ENCODE measurements around the gene CAMK2D.

CAMK2D gene

GRCh38 chr4:113556382-113557134, 205.0 kb downstream of the CAMK2D start:
- no peak overlapping the region for H3K4me3 Mint-ChIP-seq
- no peaks in the 10 kb centered on the region for H3K27me3 Mint-ChIP-seq
- ATAC-seq, result no peak
- peaks cover 19% of the 10 kb centered on the region for H3K36me3 Mint-ChIP-seq
- H3K9me3 Mint-ChIP-seq, result no peaks in the 10 kb centered on the region
- peaks cover 17% of the 10 kb centered on the region for H3K4me1 Mint-ChIP-seq
- no peak overlapping the region for H3K27ac Mint-ChIP-seq

DNA sequence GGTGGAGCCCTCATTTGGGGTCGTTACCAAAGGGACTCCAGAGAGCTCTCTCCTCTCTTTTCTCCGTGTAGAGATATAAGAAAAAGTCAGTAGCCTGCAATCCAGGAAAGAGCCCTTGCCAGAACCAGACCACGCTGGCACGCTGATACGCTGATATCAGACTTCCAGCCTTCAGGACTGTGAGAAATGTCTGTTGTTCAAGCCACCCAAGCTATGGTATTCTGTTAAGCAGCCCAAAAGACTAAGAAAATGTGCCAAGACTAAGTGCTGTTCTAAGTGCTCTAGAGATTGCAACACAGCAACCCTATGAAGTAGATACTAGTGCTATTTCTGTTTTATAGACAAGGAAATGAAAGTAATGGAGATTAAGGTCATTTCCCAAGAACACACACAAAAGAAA, 205.7 kb downstream of the CAMK2D start:
- peaks cover 15% of the 10 kb centered on the region for H3K4me1 Mint-ChIP-seq
- H3K27ac Mint-ChIP-seq, result no peak overlapping the region
- no peaks in the 10 kb centered on the region for H3K9me3 Mint-ChIP-seq
- peaks cover 19% of the 10 kb centered on the region for H3K36me3 Mint-ChIP-seq
- no peak overlapping the region for H3K4me3 Mint-ChIP-seq
- no peak for ATAC-seq
- no peaks in the 10 kb centered on the region for H3K27me3 Mint-ChIP-seq

- Mint-ChIP-seq H3K9me3 (no peaks in the 10 kb centered on the region), H3K27ac (no peak overlapping the region), H3K27me3 (no peaks in the 10 kb centered on the region), H3K4me1 (peaks cover 12% of the 10 kb centered on the region), H3K4me3 (no peak overlapping the region), H3K36me3 (peaks cover 19% of the 10 kb centered on the region)
- ATAC-seq, result no peak
These were observed 208.5 kb downstream of the CAMK2D start for GRCh38 chr4:113553082-113553481.

GRCh38 chr4:113550510-113550909, 211.0 kb downstream of the CAMK2D start:
- Mint-ChIP-seq H3K9me3 (no peaks in the 10 kb centered on the region), H3K27ac (no peak overlapping the region), H3K27me3 (no peaks in the 10 kb centered on the region), H3K36me3 (peaks cover 13% of the 10 kb centered on the region), H3K4me1 (peaks cover 6% of the 10 kb centered on the region), H3K4me3 (no peak overlapping the region)
- ATAC-seq, result no peak

GRCh38 chr4:113548303-113548702, 213.2 kb downstream of the CAMK2D start:
- H3K27ac Mint-ChIP-seq, result no peak overlapping the region
- no peak for ATAC-seq
- no peaks in the 10 kb centered on the region for H3K9me3 Mint-ChIP-seq
- H3K27me3 Mint-ChIP-seq, result no peaks in the 10 kb centered on the region
- peaks cover 6% of the 10 kb centered on the region for H3K4me1 Mint-ChIP-seq
- no peak overlapping the region for H3K4me3 Mint-ChIP-seq
- H3K36me3 Mint-ChIP-seq, result peaks cover 13% of the 10 kb centered on the region

DNA sequence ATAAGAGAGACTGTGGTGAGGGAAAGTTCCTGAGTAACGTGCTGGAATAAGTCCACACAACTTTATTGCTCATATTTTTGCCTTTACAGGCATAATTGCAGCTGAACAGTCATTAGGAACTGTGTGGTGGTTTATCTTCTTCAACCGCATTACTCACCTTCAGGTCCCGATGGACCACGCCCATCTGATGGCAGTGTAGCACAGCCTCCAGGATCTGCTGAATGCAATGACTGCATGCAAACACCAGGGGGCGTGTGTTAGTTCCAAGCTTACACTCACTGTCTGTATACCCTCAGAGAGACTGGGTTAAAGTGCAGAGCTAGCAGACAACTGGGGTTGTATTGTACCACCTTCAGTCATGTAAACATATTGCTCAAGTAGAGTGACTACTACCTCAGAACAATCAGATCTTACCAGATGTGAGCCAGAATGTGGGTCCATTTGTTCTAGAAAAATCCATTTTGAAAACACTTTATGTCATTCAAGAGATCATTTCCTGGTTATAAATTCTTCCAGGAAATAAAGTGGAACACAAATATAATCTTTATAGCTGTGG, 214.0 kb downstream of the CAMK2D start:
- peaks cover 6% of the 10 kb centered on the region for H3K4me1 Mint-ChIP-seq
- H3K36me3 Mint-ChIP-seq, result peaks cover 17% of the 10 kb centered on the region
- H3K27me3 Mint-ChIP-seq, result no peaks in the 10 kb centered on the region
- H3K9me3 Mint-ChIP-seq, result no peaks in the 10 kb centered on the region
- no peak overlapping the region for H3K27ac Mint-ChIP-seq
- no peak overlapping the region for H3K4me3 Mint-ChIP-seq
- ATAC-seq, result peak; percentile 99

GRCh38 chr4:113541933-113542332, 219.6 kb downstream of the CAMK2D start:
- no peak overlapping the region for H3K27ac Mint-ChIP-seq
- H3K36me3 Mint-ChIP-seq, result peaks cover 17% of the 10 kb centered on the region
- H3K4me3 Mint-ChIP-seq, result no peak overlapping the region
- no peaks in the 10 kb centered on the region for H3K27me3 Mint-ChIP-seq
- no peaks in the 10 kb centered on the region for H3K4me1 Mint-ChIP-seq
- no peaks in the 10 kb centered on the region for H3K9me3 Mint-ChIP-seq
- no peak for ATAC-seq

DNA sequence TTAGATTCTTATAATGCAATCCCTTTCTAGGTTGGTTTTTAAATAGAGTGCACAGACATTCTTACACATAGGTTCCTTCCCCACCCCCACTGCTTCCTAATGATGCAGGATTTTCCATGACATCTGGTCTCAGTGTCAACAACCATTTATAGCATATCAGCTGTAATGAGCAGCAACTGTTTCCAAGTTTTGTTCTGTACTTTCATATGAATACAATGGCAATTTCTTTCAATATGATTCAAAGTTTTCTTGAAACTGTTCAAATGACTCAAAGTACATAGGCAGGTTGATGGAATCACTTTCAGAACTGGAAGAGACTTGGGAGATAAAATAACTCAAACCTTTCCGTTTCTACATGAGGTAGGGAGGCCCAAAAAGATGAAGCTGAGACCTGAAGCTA, 220.7 kb downstream of the CAMK2D start:
- no peak overlapping the region for H3K27ac Mint-ChIP-seq
- ATAC-seq, result no peak
- H3K4me1 Mint-ChIP-seq, result no peaks in the 10 kb centered on the region
- H3K36me3 Mint-ChIP-seq, result peaks cover 23% of the 10 kb centered on the region
- H3K9me3 Mint-ChIP-seq, result no peaks in the 10 kb centered on the region
- no peak overlapping the region for H3K4me3 Mint-ChIP-seq
- H3K27me3 Mint-ChIP-seq, result no peaks in the 10 kb centered on the region

GRCh38 chr4:113539408-113539807, 222.1 kb downstream of the CAMK2D start:
- Mint-ChIP-seq H3K4me3 (no peak overlapping the region), H3K4me1 (no peaks in the 10 kb centered on the region), H3K36me3 (peaks cover 32% of the 10 kb centered on the region), H3K27ac (no peak overlapping the region), H3K27me3 (no peaks in the 10 kb centered on the region), H3K9me3 (no peaks in the 10 kb centered on the region)
- ATAC-seq, result no peak

- Mint-ChIP-seq H3K9me3 (no peaks in the 10 kb centered on the region), H3K27ac (no peak overlapping the region), H3K36me3 (peaks cover 36% of the 10 kb centered on the region), H3K4me3 (no peak overlapping the region), H3K27me3 (no peaks in the 10 kb centered on the region), H3K4me1 (no peaks in the 10 kb centered on the region)
- no peak for ATAC-seq
These were observed 223.9 kb downstream of the CAMK2D start for GRCh38 chr4:113537628-113538027.

DNA sequence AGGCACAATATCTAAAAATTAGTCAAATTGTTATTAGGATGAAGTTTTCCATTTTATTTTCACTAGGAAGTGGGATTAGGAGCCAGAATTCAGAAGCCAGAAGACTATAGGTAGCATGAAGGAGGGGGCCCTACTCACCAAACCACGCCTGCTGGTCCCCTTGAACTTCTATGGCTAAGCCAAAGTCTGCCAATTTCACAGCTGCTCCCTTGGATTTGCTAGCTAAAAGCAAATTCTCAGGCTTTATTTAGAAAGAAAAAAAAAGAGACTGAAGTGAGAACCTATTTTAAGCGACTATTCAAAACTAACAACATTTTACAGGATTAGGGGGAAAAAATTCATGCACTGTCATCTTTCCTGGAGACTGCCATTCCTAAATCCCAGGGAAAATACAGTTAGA, 224.3 kb downstream of the CAMK2D start:
- no peaks in the 10 kb centered on the region for H3K9me3 Mint-ChIP-seq
- H3K36me3 Mint-ChIP-seq, result peaks cover 36% of the 10 kb centered on the region
- H3K4me3 Mint-ChIP-seq, result no peak overlapping the region
- no peak overlapping the region for H3K27ac Mint-ChIP-seq
- no peaks in the 10 kb centered on the region for H3K4me1 Mint-ChIP-seq
- H3K27me3 Mint-ChIP-seq, result no peaks in the 10 kb centered on the region
- ATAC-seq, result no peak

GRCh38 chr4:113534711-113535110, 226.8 kb downstream of the CAMK2D start:
- no peaks in the 10 kb centered on the region for H3K9me3 Mint-ChIP-seq
- peaks cover 41% of the 10 kb centered on the region for H3K36me3 Mint-ChIP-seq
- no peak overlapping the region for H3K27ac Mint-ChIP-seq
- no peaks in the 10 kb centered on the region for H3K4me1 Mint-ChIP-seq
- no peak for ATAC-seq
- H3K4me3 Mint-ChIP-seq, result no peak overlapping the region
- H3K27me3 Mint-ChIP-seq, result no peaks in the 10 kb centered on the region

DNA sequence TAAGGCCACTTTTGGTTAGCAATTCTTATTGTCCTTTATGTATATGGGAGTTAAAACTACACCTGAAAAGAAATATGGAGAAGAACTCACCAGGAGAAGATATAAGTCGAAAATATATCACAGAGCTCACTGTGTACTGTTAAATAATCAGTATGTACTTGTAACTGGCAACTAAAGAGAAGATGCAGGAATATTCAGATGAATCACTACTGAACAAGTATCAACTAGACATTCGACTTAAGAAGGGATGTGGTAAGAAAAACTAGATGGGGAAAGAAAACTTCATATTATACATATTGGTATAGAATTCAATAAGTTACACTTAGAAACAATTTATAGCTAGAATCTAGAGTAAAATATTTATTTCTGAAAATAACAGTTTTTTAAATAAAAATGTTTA, 230.0 kb downstream of the CAMK2D start:
- ATAC-seq, result no peak
- Mint-ChIP-seq H3K9me3 (no peaks in the 10 kb centered on the region), H3K4me1 (no peaks in the 10 kb centered on the region), H3K27ac (no peak overlapping the region), H3K27me3 (no peaks in the 10 kb centered on the region), H3K4me3 (no peak overlapping the region), H3K36me3 (peaks cover 35% of the 10 kb centered on the region)

- ATAC-seq, result no peak
- Mint-ChIP-seq H3K36me3 (peaks cover 42% of the 10 kb centered on the region), H3K27ac (no peak overlapping the region), H3K27me3 (no peaks in the 10 kb centered on the region), H3K4me3 (no peak overlapping the region), H3K4me1 (peaks cover 6% of the 10 kb centered on the region), H3K9me3 (no peaks in the 10 kb centered on the region)
These were observed 233.1 kb downstream of the CAMK2D start for GRCh38 chr4:113528395-113528794.

- peaks cover 36% of the 10 kb centered on the region for H3K36me3 Mint-ChIP-seq
- H3K27me3 Mint-ChIP-seq, result no peaks in the 10 kb centered on the region
- no peak overlapping the region for H3K27ac Mint-ChIP-seq
- no peak for ATAC-seq
- H3K4me3 Mint-ChIP-seq, result no peak overlapping the region
- peaks cover 6% of the 10 kb centered on the region for H3K4me1 Mint-ChIP-seq
- no peaks in the 10 kb centered on the region for H3K9me3 Mint-ChIP-seq
These were observed 236.0 kb downstream of the CAMK2D start for GRCh38 chr4:113525521-113525920.

- H3K4me1 Mint-ChIP-seq, result peaks cover 6% of the 10 kb centered on the region
- H3K9me3 Mint-ChIP-seq, result no peaks in the 10 kb centered on the region
- peaks cover 39% of the 10 kb centered on the region for H3K36me3 Mint-ChIP-seq
- H3K27ac Mint-ChIP-seq, result no peak overlapping the region
- no peak overlapping the region for H3K4me3 Mint-ChIP-seq
- ATAC-seq, result no peak
- H3K27me3 Mint-ChIP-seq, result no peaks in the 10 kb centered on the region
These were observed 236.9 kb downstream of the CAMK2D start for GRCh38 chr4:113524505-113525186.

All from stimulated activated memory B cell treated with anti-CD40 and anti-IgM and Interleukin-4, amounts not matched to agents 10 μg/mL and 1 μg/mL and 100 μg/mL, for 72 hours (primary cell).